HepG2 (cell line): ENCODE data around the gene NRP1. TPM values are rescaled to one million over a fixed set of nuclear protein-coding genes. Genes with fewer than 3 reads are reported as not detected.
A peak's percentile ranks its signal among the peaks of the same experiment; 100 is the strongest.

Experiments used
- ATM ChIP-seq: fragments of 450-650 bp; IDR thresholded peaks from 2 replicates; pipeline ENCODE4 v1.7.1; 2017; ENCODE audit warnings: mild to moderate bottlenecking, borderline replicate concordance
- CBFB ChIP-seq: sonication (generic); formaldehyde crosslinking; IDR thresholded peaks from 2 replicates; pipeline ENCODE4 v1.4.0; 2020; ENCODE audit warnings: missing genetic modification reagents
- CSRNP1 ChIP-seq: sonication (generic); formaldehyde crosslinking; IDR thresholded peaks from 2 replicates; pipeline ENCODE4 v1.8.1; 2023; ENCODE audit warnings: mild to moderate bottlenecking, missing genetic modification reagents
- HMGA1 ChIP-seq: sonication (generic); formaldehyde crosslinking; conservative IDR thresholded peaks from 2 replicates; pipeline ENCODE4 v1.4.0; 2020; ENCODE audit warnings: missing genetic modification reagents
- HNF4G ChIP-seq, 2 experiments: sonication (generic) in 1 of 2; formaldehyde crosslinking in 1 of 2; IDR thresholded peaks; 2 replicates each; pipeline versions ENCODE4 v1.4.0 to v1.6.1; 2011 to 2020; ENCODE audit warnings: borderline replicate concordance in 2 of 2, low read depth in 2 of 2, mild to moderate bottlenecking in 2 of 2, low read length in 1 of 2, missing genetic modification reagents in 1 of 2, moderate library complexity in 1 of 2
- JUNB ChIP-seq: sonication (generic); formaldehyde crosslinking; IDR thresholded peaks from 2 replicates; pipeline ENCODE4 v1.8.0; 2022; ENCODE audit warnings: missing genetic modification reagents, mild to moderate bottlenecking, borderline replicate concordance
- MEF2D ChIP-seq: sonication (generic); formaldehyde crosslinking; IDR thresholded peaks from 2 replicates; pipeline ENCODE4 v1.5.1; 2020; ENCODE audit warnings: mild to moderate bottlenecking, missing genetic modification reagents
- NFYB ChIP-seq: sonication (generic); formaldehyde crosslinking; IDR thresholded peaks from 2 replicates; pipeline ENCODE4 v1.4.0; 2020; ENCODE audit warnings: missing genetic modification reagents
- PBX3 ChIP-seq: sonication (generic); formaldehyde crosslinking; IDR thresholded peaks from 2 replicates; pipeline ENCODE4 v1.8.1; 2023; ENCODE audit warnings: missing genetic modification reagents, inconsistent platforms, borderline replicate concordance
- RARA ChIP-seq: IDR thresholded peaks from 2 replicates; pipeline ENCODE4 v1.6.1; 2016; ENCODE audit warnings: missing genetic modification reagents, missing compliant biosample characterization
- SP4 ChIP-seq: sonication (generic); formaldehyde crosslinking; IDR thresholded peaks from 2 replicates; pipeline ENCODE4 v1.8.1; 2023; ENCODE audit warnings: mild to moderate bottlenecking, missing genetic modification reagents
- ZNF317 ChIP-seq: sonication (generic); formaldehyde crosslinking; IDR thresholded peaks from 2 replicates; pipeline ENCODE4 v1.5.0; 2020; ENCODE audit warnings: mild to moderate bottlenecking, missing genetic modification reagents
- ZNF34 ChIP-seq: sonication (generic); formaldehyde crosslinking; IDR thresholded peaks from 2 replicates; pipeline ENCODE4 v1.4.0; 2020; ENCODE audit warnings: mild to moderate bottlenecking, missing genetic modification reagents, borderline replicate concordance
- polyA plus RNA-seq, 8 experiments: library from polyadenylated mRNA; depleted of rRNA in 3 of 8; stranded (reverse) in 7 of 8; unstranded in 1 of 8; fragments of >200 nt; fragmentation: Illumina TruSeq in 4 of 8; extraction: Trizol in 4 of 8; gene quantifications; 2 replicates each; pipeline versions ENCODE4 v1.2.1 to v1.2.3, GENCODE V29; 2011 to 2016; ENCODE audit warnings: low read depth in 4 of 8, missing spikeins in 1 of 8, mixed read lengths in 1 of 8; ENCODE audit not compliant: insufficient read depth in 1 of 8
- total RNA-seq, 5 experiments: library from RNA; depleted of rRNA; stranded (reverse); fragments of >200 nt; fragmentation: Illumina TruSeq; extraction: Trizol; gene quantifications; 2 replicates each; pipeline ENCODE4 v1.2.3, GENCODE V29; 2016; ENCODE audit warnings: low read depth in 1 of 5
- TF ChIP-seq, protein P1 (sequence below): IDR thresholded peaks from 2 replicates; pipeline ENCODE4 v1.6.1; 2016; ENCODE audit warnings: missing genetic modification reagents, missing compliant biosample characterization
- TF ChIP-seq, protein P2 (sequence below): sonication (generic); formaldehyde crosslinking; IDR thresholded peaks from 2 replicates; pipeline ENCODE4 v1.4.0; 2020; ENCODE audit warnings: missing genetic modification reagents, borderline replicate concordance
- TF ChIP-seq, protein P3 (sequence below): sonication (generic); formaldehyde crosslinking; IDR thresholded peaks from 2 replicates; pipeline ENCODE4 v1.5.0; 2020; ENCODE audit warnings: missing genetic modification reagents, mild to moderate bottlenecking, borderline replicate concordance
- TF ChIP-seq, protein P4 (sequence below): sonication (generic); formaldehyde crosslinking; IDR thresholded peaks from 2 replicates; pipeline ENCODE4 v1.9.0; 2021; ENCODE audit warnings: missing genetic modification reagents, mild to moderate bottlenecking, borderline replicate concordance

The NRP1 gene
- total and polyA plus RNA-seq, 2 of the 13 experiments (the other 11 are each of a cell fraction or from before 2014, with no cell fraction given) = 5.3 to 5.8 TPM

DNA sequence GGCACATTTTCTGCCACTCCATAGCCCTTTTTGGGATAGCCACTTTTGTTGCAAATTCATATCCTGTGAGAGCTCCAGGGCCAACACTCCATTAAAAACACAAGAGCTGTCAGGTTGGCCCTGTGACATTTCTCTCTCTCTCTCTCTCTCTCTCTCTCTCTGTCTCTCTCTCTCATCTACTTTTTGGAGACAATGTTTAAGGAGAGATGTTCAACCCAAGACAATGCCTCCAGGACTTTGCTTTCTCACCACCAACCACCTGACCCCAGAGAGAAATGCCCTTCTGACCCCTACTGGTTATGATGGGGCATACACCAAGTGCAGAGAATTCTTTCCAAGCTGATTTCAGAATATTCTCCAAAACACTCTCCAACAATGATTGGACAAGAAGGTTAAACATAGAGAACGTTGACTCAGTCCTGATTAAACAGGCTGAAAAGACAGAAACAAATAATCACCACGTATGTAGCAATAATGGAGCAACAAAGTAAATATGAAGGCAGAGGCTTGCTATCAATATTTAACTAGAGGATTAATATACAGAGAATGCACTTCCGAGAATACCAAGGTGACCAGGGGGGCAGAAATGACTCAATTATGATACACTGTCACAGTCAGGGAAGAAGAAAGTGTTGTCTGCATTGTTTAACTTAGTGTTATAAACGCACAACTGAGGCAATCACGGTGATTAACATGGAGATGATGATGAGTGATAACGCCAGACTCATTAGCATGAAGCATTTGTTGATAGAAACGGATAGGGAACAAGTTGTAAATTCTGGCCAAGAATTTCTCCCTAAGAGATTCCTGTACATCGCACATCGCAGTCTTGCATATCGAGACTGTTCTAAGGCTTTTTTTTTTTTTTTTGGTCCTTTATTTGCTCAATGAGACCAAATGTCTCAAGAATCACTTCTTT lies 178.5 kb downstream of the NRP1 start (continued):
- TF ChIP-seq RARA (CRISPR knock-in tag) (peak; percentile 99), ZNF317 (CRISPR knock-in tag) (0 out of 2 replicates have a peak, but pooled peaks have one; percentile 46), SP4 (no peak; the same call in 1 of the 2 replicates), HNF4G (IDR thresholded peaks at IDR 0.05; ENCODE audit: borderline replicate concordance, low read depth, low read length) (no peak), HNF4G (CRISPR knock-in tag; IDR thresholded peaks at IDR 0.05; ENCODE audit: borderline replicate concordance, low read depth) (no peak), PBX3 (no peak), MEF2D (CRISPR knock-in tag) (peak; percentile 88), CSRNP1 (CRISPR knock-in tag) (no peak; the same call in 1 of the 2 replicates), ZNF34 (CRISPR knock-in tag) (0 out of 2 replicates have a peak, but pooled peaks have one; percentile 49), JUNB (CRISPR knock-in tag) (peak; percentile 96), HMGA1 (CRISPR knock-in tag) (no peak), CBFB (CRISPR knock-in tag) (peak; percentile 54; the same call in 1 of the 2 replicates), NFYB (CRISPR knock-in tag) (no peak), ATM (no peak)
- TF ChIP-seq, protein P1, sequence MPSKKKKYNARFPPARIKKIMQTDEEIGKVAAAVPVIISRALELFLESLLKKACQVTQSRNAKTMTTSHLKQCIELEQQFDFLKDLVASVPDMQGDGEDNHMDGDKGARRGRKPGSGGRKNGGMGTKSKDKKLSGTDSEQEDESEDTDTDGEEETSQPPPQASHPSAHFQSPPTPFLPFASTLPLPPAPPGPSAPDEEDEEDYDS (CRISPR knock-in tag) = peak; percentile 65; the same call in 1 of the 2 replicates
- TF ChIP-seq, protein P2, sequence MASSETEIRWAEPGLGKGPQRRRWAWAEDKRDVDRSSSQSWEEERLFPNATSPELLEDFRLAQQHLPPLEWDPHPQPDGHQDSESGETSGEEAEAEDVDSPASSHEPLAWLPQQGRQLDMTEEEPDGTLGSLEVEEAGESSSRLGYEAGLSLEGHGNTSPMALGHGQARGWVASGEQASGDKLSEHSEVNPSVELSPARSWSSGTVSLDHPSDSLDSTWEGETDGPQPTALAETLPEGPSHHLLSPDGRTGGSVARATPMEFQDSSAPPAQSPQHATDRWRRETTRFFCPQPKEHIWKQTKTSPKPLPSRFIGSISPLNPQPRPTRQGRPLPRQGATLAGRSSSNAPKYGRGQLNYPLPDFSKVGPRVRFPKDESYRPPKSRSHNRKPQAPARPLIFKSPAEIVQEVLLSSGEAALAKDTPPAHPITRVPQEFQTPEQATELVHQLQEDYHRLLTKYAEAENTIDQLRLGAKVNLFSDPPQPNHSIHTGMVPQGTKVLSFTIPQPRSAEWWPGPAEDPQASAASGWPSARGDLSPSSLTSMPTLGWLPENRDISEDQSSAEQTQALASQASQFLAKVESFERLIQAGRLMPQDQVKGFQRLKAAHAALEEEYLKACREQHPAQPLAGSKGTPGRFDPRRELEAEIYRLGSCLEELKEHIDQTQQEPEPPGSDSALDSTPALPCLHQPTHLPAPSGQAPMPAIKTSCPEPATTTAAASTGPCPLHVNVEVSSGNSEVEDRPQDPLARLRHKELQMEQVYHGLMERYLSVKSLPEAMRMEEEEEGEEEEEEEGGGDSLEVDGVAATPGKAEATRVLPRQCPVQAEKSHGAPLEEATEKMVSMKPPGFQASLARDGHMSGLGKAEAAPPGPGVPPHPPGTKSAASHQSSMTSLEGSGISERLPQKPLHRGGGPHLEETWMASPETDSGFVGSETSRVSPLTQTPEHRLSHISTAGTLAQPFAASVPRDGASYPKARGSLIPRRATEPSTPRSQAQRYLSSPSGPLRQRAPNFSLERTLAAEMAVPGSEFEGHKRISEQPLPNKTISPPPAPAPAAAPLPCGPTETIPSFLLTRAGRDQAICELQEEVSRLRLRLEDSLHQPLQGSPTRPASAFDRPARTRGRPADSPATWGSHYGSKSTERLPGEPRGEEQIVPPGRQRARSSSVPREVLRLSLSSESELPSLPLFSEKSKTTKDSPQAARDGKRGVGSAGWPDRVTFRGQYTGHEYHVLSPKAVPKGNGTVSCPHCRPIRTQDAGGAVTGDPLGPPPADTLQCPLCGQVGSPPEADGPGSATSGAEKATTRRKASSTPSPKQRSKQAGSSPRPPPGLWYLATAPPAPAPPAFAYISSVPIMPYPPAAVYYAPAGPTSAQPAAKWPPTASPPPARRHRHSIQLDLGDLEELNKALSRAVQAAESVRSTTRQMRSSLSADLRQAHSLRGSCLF = no peak
- TF ChIP-seq, protein P3, sequence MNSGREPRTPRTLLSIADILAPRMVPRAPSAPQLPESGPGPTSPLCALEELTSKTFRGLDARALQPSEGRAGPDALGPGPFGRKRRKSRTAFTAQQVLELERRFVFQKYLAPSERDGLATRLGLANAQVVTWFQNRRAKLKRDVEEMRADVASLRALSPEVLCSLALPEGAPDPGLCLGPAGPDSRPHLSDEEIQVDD (CRISPR knock-in tag) = no peak
- TF ChIP-seq, protein P4, sequence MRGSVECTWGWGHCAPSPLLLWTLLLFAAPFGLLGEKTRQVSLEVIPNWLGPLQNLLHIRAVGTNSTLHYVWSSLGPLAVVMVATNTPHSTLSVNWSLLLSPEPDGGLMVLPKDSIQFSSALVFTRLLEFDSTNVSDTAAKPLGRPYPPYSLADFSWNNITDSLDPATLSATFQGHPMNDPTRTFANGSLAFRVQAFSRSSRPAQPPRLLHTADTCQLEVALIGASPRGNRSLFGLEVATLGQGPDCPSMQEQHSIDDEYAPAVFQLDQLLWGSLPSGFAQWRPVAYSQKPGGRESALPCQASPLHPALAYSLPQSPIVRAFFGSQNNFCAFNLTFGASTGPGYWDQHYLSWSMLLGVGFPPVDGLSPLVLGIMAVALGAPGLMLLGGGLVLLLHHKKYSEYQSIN (CRISPR knock-in tag) = no peak
